IPS-NIHi11 (cell line): Measurements from ENCODE around the gene URI1.

Experiments used
- DNase-seq: peaks from one replicate; pipeline ENCODE4 v3.0.0; 2012; ENCODE audit warnings: mixed read lengths, low spot score

URI1 gene

GRCh38 chr19:30059741-30060457 lies 117.9 kb downstream of the URI1 start:
- DNase-seq, result no peak

- peak; percentile 56 for DNase-seq
Measured at GRCh38 chr19:30060531-30061222, 118.6 kb downstream of the URI1 start.

GRCh38 chr19:30061223-30062064 lies 119.4 kb downstream of the URI1 start:
- DNase-seq, result no peak

- DNase-seq, result no peak
Measured at GRCh38 chr19:30062065-30062906, 120.2 kb downstream of the URI1 start.

DNA sequence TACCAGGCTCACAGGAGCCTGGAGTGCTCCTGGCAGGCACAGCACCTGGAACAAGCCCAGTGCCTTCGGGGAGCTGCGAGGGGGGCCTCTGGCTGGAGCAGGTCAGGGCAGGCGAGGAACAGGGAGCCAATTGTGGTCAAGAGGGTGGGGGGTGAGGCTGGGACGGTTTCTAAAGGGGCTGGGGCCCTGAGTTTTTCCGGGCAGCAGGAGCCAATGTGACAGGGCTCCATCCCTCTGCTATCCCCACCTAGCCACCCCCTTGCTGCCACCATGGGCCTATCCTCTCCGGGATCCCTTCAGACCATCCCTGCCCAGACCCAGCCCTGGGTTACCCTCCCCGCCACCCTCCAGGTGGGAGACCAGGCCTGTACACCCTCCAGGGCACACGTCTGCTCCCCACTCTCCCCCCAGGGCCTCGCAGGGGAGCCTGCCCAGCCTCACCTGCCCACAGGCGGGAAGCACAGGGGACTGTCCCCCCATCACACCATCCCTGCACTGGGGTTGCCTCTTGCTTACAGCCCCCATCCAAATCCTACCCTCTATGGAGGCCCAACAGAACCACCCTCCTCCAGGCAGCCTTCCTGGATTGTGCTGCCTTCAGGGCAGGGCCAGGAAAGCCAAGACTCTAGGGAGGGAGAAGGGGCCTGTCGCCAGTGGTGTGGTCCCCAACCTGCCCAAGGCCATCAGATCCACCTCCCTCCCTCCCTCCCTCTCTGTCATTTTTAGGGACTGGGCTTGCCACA lies 121.0 kb downstream of the URI1 start:
- DNase-seq, result no peak

GRCh38 chr19:30063650-30064347 lies 121.8 kb downstream of the URI1 start:
- no peak for DNase-seq

GRCh38 chr19:30064348-30064699 lies 122.3 kb downstream of the URI1 start:
- no peak for DNase-seq

DNA sequence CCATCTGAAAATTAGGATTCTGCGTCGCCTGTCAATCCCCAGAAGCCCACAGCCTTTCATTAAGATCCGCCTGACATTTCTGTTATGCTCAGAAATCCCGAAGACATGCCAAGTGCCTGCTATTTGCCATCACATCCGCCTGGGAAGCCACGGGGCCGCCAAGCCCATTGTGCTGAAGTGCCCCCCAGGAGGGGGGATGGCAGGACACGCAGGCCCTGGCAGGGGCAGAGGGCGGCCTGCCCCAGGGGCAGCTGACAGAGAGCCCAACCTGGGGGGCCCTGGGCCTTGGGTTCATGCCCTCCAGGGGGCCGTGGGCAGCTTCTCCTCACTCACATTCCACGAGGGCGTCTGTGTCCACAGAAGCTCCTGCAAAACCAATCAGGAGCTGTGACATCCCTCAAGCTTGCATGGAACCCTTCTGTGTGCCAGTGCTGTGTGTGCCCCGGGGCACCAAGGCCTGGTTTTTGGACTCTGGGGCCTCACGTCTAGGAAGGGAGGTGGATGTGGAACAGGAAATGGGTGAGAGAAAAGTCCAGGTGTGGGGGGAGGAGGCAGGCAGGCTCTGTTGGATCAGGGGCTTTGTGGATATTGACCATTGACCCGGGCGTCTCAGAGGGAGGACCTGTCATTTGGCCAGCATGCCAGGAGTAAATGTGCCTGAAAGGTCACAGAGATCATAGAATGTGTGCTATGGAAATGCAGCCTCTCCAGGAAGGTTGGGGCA lies 122.9 kb downstream of the URI1 start:
- no peak for DNase-seq

DNA sequence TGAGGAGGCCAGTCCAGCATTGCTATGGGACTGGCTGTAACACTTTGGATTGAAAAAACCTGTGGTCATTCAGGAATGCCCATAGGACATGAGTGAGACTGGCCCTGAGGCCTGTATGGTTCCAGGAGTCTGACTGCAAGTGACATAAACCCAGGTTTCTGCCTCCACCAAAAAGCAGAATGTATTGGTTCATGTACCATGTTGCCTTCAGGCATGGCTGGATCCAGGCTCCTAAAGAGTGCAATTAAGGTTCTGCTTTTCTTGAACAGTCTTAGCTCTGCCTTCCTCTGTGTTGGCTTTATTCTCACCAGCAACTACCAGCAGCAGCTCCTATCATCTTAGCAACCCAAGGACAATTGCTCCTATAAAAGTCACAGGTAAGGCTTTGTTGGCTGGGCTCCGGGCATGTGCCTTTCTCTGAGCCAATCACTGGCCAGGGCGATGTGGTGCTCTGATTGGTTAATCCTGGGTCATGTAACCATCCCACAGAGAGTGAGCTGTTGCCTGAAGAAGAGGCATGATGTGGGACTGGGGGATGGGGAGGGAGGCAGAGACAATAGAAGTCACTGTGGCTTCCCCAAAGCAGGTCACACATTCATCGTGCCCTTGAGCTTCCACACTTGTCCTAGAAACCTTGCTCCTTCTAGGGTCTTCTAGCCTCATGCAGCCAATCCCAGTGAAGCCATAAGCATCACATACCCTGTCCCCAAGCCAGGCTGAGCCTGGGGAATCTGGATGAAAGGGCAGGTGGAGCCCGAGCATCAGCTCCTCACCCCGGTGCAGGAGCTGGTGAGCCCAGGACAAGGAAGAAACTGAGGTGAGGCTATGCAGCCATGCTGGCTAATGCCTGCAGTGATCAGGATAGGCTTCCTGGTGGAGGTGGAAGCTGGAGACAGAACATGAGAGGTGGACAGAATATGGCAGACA lies 123.9 kb downstream of the URI1 start:
- DNase-seq, result no peak
